Vagina (tissue), 2 donors: Measurements from ENCODE around the gene PLEKHA4.

ENCODE experiments used
- CTCF ChIP-seq, 3 experiments: fragments of 450-650 bp in 2 of 3; fragments of 200-600 bp in 1 of 3; sonication (generic) in 1 of 3; IDR thresholded peaks; one replicate each; pipeline ENCODE4 v1.5.1; 2017 to 2019; ENCODE audit warnings: antibody characterized with exemption in 3 of 3, mild to moderate bottlenecking in 2 of 3, moderate library complexity in 2 of 3
- POLR2A ChIP-seq, 2 donors: fragments of 450-650 bp; IDR thresholded peaks; one replicate each; pipeline ENCODE4 v1.6.1; 2017; ENCODE audit warnings: antibody characterized with exemption in 2 of 2, mild to moderate bottlenecking in 2 of 2, moderate library complexity in 2 of 2
- POLR2AphosphoS5 ChIP-seq, 2 donors: sonication (generic); formaldehyde crosslinking; IDR thresholded peaks; one replicate each; pipeline ENCODE4 v1.9.0; 2017; ENCODE audit warnings: antibody characterized with exemption in 2 of 2, mild to moderate bottlenecking in 2 of 2, low read depth in 1 of 2; ENCODE audit not compliant: insufficient read depth in 1 of 2

- TF ChIP-seq CTCF (IDR thresholded peaks at IDR 0.05): no peak
- TF ChIP-seq POLR2A (IDR thresholded peaks at IDR 0.05): no peak
- no peak for TF ChIP-seq POLR2AphosphoS5 (IDR thresholded peaks at IDR 0.05; ENCODE audit: insufficient read depth in 1 of 2, low read depth in 1 of 2)
Observed at GRCh38 chr19:48854103-48854502, 14.3 kb downstream of the PLEKHA4 start.
